ENCODE data around the gene FBXL13. TPM values are rescaled to one million over a fixed set of nuclear protein-coding genes. Genes with fewer than 3 reads are reported as not detected.

Gene FBXL13
- total and polyA plus RNA-seq, 10 of the 15 experiments (the other 5 are each of a cell fraction or from before 2014, with no cell fraction given), result 0.08 to 0.95 (median 0.28) TPM; not detected in 2

GRCh38 chr7:102813191-102814024 lies 261.2 kb downstream of the FBXL13 start:
- 95% methylated on average over 2 of the region's 2 CpGs for WGBS (ENCODE audit: insufficient coverage, insufficient replicate concordance, low lambda C conversion rate, missing lambda C conversion rate)
- H3K36me3 ChIP-seq (ENCODE audit: control insufficient read depth in 2 of 2, insufficient read depth in 2 of 2, low read length in 1 of 2), result no peaks in the 10 kb centered on the region
- no TSS peak for BruUV-seq (replicated peaks)
- no peak for TF ChIP-seq CTCF (IDR thresholded peaks at IDR 0.05 in 2 of 3, conservative IDR thresholded peaks at IDR 0.05 in 1 of 3; ENCODE audit: control insufficient read depth in 2 of 3, extremely low read depth in 1 of 3, insufficient read depth in 1 of 3, low read depth in 3 of 3, low read length in 3 of 3)
- no peak for TF ChIP-seq NFXL1 (IDR thresholded peaks at IDR 0.05; ENCODE audit: borderline replicate concordance)
- no peak for TF ChIP-seq EZH2 (IDR thresholded peaks at IDR 0.05; ENCODE audit: borderline replicate concordance, control insufficient read depth, low read depth, low read length)
- no peak for TF ChIP-seq YY1 (IDR thresholded peaks at IDR 0.05; ENCODE audit: low read depth, low read length)
- no peak for TF ChIP-seq STAT3 (IDR thresholded peaks at IDR 0.05; ENCODE audit: low read depth, low read length)
- no peak for TF ChIP-seq IRF5 (IDR thresholded peaks at IDR 0.05; ENCODE audit: borderline replicate concordance)
- no peak for TF ChIP-seq IRF3 (IDR thresholded peaks at IDR 0.05)
- TF ChIP-seq RELB (IDR thresholded peaks at IDR 0.05; ENCODE audit: low read depth), result no peak
- no peak for TF ChIP-seq TCF7 (IDR thresholded peaks at IDR 0.05; ENCODE audit: borderline replicate concordance)
- TF ChIP-seq ATF7 (IDR thresholded peaks at IDR 0.05; ENCODE audit: low read depth), result no peak
- no peak for TF ChIP-seq CBX3 (IDR thresholded peaks at IDR 0.05; ENCODE audit: borderline replicate concordance, low read depth)
- no peak for TF ChIP-seq ZSCAN29 (IDR thresholded peaks at IDR 0.05)
- TF ChIP-seq RELA (IDR thresholded peaks at IDR 0.05; ENCODE audit: borderline replicate concordance, partially characterized antibody), result no peak
- no peak for TF ChIP-seq NBN (IDR thresholded peaks at IDR 0.05)
- no peak for TF ChIP-seq ETV6 (conservative IDR thresholded peaks at IDR 0.05 in 1 of 2, IDR thresholded peaks at IDR 0.05 in 1 of 2; ENCODE audit: borderline replicate concordance in 1 of 2, low read depth in 1 of 2)
- TF ChIP-seq POU2F2 (IDR thresholded peaks at IDR 0.05; ENCODE audit: borderline replicate concordance, low read depth, low read length), result no peak

More at GRCh38 chr7:102813191-102814024, 261.2 kb downstream of the FBXL13 start:
- no peak for ATAC-seq
- H3K4me3 ChIP-seq, result no peak overlapping the region
- in situ Hi-C loops (cut with MboI) (no loop called here), intact Hi-C loops (cut with micrococcal nuclease; ENCODE audit: unreplicated experiment) (no loop called here)
- no peaks in the 10 kb centered on the region for H3K4me1 ChIP-seq (ENCODE audit: control insufficient read depth, insufficient read depth, low read length)
- H2AFZ ChIP-seq (ENCODE audit: control insufficient read depth, low read depth, low read length), result no peak overlapping the region
- RAD21 ChIA-PET (ENCODE audit: unreplicated experiment), result no interaction called here
- H3K27me3 ChIP-seq (replicated peaks in 1 of 2; ENCODE audit: control insufficient read depth in 2 of 2, insufficient read depth in 2 of 2, low read length in 1 of 2), result no peaks in the 10 kb centered on the region
- FAIRE-seq, result peak; percentile 52
- POLR2A ChIA-PET, result no interaction called here
- H3K4me2 ChIP-seq (ENCODE audit: control insufficient read depth, insufficient read depth), result no peak overlapping the region
- CTCF ChIA-PET, result no interaction called here
- H4K20me1 ChIP-seq (ENCODE audit: control insufficient read depth, insufficient read depth), result no peaks in the 10 kb centered on the region
- SMC1A ChIA-PET (ENCODE audit: uncharacterized antibody, unreplicated experiment), result no interaction called here
- H3K79me2 ChIP-seq (ENCODE audit: control insufficient read depth, insufficient read depth, low read length), result no peaks in the 10 kb centered on the region
- no peak for DNase-seq (ENCODE audit: low read depth, low spot score)
- no peak overlapping the region for H3K9ac ChIP-seq (ENCODE audit: control insufficient read depth, insufficient read depth, low read length)
- no peak overlapping the region for H3K27ac ChIP-seq (ENCODE audit: control insufficient read depth, insufficient read depth)
- no peaks in the 10 kb centered on the region for H3K9me3 ChIP-seq (replicated peaks; ENCODE audit: control insufficient read depth, insufficient read depth, low read length)

Data from GM12878 (cell line).